ENCODE measurements around the gene RIPPLY3.
A peak's percentile ranks its signal among the peaks of the same experiment; 100 is the strongest.

The RIPPLY3 gene

DNA sequence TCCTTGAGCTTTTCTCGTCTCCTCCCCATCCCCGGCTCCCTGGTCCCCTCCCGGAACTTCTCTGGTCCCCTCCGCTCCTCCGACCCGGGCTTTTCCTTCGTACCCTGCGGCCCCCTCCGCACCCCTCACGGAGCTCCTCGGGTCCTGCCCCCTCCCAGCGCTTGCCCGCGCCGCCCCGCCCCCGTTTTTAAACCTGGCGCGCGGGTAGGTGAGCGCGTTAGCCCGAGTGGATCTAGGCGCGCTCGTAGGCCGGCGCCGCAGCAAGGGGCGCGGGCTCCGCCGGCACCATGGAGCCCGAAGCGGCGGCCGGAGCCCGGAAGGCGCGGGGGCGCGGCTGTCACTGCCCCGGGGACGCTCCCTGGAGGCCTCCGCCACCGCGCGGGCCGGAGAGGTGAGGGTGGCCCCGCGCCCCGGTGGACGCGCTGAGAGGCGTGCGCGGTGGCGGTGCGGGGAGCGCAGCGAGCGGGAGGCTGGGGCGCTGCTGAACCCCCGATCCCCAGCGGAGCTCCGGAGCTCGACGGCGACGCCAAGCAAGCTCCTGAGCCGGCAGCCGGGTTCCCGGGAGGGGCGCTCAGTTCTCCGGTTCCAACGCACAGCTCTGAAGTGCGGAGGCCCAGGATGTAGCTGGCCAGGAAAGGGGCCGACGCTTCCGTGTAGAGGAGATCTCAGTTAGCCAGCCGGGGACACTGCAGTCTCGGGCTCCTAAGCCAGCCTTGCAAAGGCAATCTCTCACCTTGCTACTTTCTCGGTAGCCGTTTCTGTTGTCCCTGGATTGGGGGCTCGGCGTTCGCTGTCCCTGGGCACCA lies at the start of gene RIPPLY3:
RIPPLY3 (plus strand) TSS at position 217 of the 806 bp plus-strand sequence; CDS start at position 288, 71 bp downstream.
- DNase-seq: no peak

DNA sequence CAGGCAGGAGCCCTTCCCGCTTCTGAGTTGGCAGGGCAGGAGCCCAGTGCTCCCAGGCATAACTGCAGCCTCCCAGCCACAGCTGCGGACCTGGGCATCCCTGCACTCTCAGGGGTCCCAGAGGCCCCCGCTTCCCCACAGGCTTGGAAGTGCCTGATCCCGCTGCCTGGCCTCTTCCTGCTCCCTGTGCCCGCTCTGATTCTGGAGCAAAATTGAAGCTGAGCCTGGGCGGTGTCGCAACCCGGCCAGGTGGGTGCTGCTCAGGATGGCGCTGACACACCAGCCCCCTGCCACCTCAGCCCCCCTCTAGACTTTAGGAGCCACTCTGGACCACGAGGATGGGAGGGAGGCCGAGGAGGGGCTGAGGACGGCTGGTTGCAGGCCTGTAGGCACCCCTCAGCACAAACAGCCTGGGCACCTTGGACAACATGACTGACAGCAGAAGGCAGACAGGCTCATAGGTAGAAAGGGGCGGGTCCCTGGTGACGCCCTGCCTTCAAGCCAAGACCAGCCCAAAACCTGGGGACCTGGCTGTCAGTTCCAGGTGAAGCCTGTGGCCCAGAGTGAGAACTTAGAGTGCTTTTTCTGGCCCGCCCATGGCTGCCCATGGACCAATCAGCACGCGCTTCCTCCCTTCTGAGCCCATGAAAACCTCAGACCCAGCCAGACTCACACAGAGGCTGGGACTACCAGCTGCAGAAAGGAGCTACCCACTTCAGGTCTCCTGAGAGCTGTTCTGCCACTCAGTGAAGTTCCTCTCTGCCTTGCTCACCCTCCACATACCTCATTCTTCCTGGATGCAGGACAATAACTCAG lies 47.3 kb upstream of the RIPPLY3 start:
- no peak for DNase-seq

DNA sequence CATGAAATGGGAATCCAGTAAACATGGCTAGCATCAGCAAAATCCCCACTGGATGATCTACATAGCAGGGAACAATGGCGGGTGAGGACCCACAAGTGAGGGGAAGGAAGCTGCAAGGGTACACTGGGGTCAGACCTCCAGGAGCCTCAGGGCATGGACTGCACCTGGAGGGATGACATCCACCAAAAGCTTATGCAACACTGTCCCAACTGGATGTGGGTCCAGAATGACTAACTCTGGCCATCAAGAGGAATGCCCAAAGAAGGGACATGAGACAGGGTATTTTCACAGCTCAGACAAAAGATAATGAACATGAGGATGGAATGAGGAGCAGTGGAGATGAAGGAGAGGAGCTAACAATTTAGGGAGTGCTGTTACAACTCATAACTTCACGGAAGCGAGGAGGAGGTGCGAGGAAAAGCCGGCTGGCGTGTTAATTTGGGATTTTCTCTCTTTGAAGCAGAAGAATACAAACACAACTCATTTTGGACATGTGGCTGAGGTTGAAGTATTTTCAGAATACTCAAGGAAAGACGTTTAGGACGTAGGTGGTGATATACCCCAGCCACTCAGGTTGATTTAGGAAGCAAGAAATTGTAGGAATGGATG lies 45.7 kb upstream of the RIPPLY3 start:
- no peak for DNase-seq

DNA sequence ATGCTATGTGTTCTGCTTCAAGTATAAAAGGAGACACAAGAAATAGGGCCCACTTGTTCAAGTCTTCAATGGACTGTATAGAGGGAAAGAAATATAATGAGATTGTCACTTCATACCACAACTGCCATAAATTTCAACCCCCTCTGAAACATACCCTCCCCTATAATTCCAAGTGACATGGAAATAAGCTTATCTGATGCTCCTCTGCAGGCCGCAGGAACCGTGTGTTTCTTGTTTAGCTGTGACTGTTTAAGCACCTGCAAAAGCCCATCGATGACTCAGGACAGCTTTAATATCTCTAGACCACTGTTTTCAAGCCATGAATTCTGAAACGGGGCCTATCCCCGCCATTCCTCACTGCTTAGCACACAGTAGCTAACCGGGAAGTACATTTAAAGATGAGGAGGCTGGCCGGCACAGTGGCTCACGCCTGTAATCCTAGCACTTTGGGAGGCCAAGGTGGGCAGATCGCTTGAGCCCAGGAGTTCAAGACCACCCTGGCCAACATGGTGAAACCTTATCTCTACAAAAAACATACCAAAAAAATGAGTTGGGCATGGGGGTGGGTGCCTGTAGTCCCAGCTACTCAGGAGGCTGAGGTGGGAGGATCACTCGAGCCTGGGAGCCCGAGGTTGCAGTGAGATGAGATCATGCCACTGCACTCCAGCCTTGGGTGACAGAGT lies 44.3 kb upstream of the RIPPLY3 start:
- DNase-seq: no peak

GRCh38 chr21:36964398-36964797 lies 42.1 kb upstream of the RIPPLY3 start:
- DNase-seq: no peak

- DNase-seq: no peak
These were observed 41.4 kb upstream of the RIPPLY3 start for GRCh38 chr21:36964827-36965719.

DNA sequence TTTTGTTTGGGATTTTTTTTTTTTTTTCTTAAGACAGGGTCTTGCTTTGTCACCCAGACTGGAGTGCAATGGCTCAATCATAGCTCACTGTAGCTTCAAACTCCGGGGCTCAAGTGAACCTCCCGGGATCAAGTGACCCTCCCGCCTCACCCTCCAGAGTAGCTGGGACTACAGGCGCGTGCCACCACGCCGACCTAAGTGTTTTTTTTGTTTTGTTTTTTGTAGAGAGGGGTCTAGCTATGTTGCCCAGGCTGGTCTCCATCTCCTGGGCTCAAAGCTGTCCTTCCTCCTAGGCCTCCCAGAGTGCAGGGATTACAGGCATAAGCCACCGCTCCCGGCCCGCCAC lies 40.8 kb upstream of the RIPPLY3 start:
- no peak for DNase-seq

GRCh38 chr21:36966066-36966820 lies 40.3 kb upstream of the RIPPLY3 start, which contains the start of gene HLCS:
TSS of gene HLCS (minus strand) at chr21:36966669. CDS start at chr21:36966638, 31 bp downstream.
- DNase-seq: peak; percentile 81

DNA sequence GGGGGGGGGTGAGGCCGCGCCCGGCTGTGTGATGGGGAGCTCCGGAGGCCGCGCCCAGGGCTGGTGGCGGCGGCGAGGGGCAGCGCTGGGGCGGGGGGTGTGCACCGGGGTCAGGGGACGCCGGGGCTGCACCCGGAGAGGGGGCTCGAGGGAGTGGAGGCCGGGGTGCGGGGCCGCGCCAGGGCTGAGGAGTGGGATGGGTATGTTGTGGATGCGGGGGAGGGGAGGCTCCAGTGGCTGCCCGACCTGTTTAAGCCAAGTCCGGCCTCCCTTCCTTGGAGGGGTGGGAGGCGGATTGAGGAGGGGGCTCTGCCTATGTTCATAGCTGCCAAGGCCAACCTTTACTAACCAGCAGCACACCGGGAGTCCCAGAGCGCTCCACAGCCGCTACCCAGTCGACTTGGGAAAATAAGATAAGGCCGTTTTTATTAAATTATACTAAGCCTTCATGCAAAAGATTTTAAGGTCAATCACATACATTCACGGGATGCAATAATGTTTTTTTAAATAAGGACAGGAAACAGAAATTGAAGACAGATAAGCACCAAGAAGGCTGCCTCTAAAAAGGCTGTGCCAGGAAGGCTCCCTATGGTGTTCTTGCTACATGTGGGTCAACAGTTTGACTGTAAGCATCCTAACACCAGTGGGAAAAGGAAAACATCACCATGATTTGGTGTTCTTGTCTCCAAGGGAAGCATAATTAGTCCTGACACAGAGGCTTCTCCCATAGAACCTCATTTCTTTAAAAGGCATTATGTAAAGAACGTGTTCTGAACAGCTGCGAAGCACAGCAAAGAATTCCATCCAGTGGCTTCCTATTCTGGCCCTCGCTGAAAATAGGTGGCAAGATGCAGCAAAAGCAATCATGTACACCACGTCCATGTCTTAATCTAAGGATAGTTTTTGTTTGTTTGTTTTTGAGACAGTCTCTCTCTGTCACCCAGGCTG lies 39.4 kb upstream of the RIPPLY3 start:
- DNase-seq: no peak

- DNase-seq: no peak
These were observed 38.1 kb upstream of the RIPPLY3 start for GRCh38 chr21:36968414-36968813.

DNA sequence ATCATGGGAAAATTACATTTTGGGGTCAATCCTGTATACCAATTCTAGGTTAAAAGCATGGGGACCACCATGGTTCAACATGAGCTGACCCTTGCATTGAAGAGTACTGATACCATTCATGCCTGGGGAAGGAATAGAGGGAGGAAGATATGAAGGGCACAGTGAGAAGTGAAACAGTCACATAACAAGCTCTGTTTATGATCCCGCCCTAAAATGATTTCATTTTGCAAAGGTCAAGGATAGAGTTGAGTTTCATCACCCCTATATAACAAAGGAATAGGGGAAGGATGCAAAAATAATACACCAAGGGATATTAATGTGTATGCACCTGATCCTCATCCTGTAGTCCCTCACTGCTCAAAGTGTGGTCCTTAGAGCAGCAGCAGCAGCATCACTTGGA lies 37.5 kb upstream of the RIPPLY3 start:
- DNase-seq: no peak

- DNase-seq: no peak
These were observed 32.3 kb upstream of the RIPPLY3 start for GRCh38 chr21:36973986-36974850.

- DNase-seq: no peak
These were observed 31.7 kb upstream of the RIPPLY3 start for GRCh38 chr21:36974851-36975192.

- DNase-seq: no peak
These were observed 30.2 kb upstream of the RIPPLY3 start for GRCh38 chr21:36976228-36976861.

DNA sequence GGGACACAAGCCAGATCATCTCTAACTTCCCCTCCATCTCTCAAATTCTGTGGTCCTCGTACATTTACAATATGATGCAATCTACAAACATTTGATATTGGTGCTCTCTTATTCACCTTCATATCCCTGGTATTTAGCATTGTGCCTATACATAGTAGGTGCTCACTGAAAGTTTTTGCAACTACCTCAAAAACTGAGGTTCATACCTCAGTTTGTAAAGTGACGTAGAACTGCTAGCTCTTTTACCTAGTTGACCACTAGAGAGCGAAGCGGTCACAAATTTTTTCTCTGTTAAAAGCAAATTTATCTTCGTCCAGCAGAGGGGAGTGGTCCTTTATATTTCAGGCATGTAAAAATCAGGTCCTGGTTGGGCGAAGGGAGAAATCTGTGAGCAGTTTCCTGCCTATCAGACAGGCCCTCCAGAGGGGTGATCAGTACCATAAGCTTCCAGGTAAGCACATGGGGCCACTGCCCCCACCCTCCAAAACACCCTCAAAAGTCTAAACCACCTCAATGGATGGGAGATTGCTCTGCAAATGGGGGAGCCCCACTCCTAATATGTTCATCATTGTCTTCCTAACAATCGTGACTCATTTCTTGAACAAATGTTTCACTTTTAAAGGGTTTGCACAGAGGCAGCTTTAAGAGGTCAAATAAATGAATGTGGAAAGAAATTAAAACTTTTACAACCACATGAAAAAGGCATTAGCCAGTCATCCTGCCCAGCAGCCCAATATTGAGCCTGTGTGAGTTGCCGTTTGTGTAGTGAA lies 29.4 kb upstream of the RIPPLY3 start:
- peak; percentile 16 to 65 for DNase-seq

DNA sequence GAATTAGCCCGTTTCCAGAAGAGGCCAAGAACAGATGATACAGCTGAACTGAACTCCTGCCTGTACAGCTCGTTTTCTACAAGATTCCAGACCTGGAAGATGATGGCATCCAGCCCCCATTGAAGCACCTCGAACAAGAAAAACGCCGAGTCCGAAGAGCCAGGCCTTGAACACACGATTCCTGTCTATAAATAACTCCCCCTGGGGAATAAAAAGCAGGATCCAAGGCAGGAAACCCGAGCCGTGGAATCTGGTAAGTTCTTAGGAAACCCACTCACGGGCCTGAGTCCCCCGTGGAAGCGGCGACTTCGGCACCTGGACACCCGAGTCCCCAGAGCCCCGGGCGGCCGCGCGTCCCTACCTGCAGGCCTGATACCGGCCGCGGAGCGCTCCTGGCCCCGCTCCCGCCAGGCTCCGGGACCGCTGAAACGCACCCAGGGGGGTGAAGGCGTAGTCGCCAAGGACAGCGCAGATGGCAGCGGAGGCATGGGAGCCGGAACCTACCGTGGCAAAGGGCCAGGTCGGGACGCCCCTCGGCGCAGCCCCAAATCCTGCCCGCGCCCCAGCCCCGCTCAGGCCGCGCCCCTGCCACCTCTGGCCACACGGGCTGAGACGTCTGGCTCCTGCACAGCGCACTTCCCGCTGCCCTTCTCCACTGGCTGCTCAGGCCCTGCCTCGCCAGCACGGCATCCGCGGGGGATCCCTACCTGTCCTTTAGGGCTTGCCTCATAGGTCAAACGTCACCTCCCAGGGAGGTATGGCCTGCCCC lies 26.0 kb upstream of the RIPPLY3 start:
- DNase-seq: no peak

DNA sequence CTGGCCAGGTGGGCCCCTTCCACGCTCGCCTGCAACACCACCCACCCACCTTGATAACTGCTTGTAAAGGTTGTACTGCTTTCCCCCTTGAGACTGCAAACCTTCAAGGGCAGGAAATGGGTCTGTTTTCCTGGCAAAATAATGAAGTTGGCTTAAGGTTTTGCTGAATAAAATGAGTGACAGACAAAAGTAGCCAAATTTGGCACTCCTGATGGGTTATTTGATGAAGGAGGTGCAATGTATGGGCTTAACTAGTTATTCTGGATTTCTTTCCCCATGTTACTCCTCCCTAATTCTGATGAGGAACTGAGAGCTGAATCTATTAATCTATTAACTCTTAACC lies 25.5 kb upstream of the RIPPLY3 start:
- DNase-seq: no peak

Data from CD4-positive, alpha-beta T cell treated with Interleukin-4 for 1 hour (primary cell).